Activated naive CD4-positive, alpha-beta T cell treated with anti-CD3 and anti-CD28 coated beads for 36 hours (primary cell): ENCODE data around the gene TMEM37. TPM values are rescaled to one million over a fixed set of nuclear protein-coding genes. Genes with fewer than 3 reads are reported as not detected.

Experiments
- CTCF ChIA-PET: fragments of 350-600 bp; sonication (Branson Sonifier 250); formaldehyde crosslinking; loops from one replicate; lab custom pipeline; 2021; ENCODE audit warnings: antibody characterized with exemption; lab: Charles Lee
- DNase-seq: peaks from one replicate; pipeline ENCODE4 v3.0.0-alpha.2; 2020
- H3K27ac Mint-ChIP-seq: one replicate; pipeline ENCODE4 v1.8.0; 2021; ENCODE audit warnings: mild to moderate bottlenecking, mixed read lengths
- H3K27me3 Mint-ChIP-seq: one replicate; pipeline ENCODE4 v1.8.0; 2021; ENCODE audit warnings: low read depth, mixed read lengths
- H3K36me3 Mint-ChIP-seq: one replicate; pipeline ENCODE4 v1.8.0; 2021; ENCODE audit warnings: low read depth, mixed read lengths
- H3K4me1 Mint-ChIP-seq: one replicate; pipeline ENCODE4 v1.8.0; 2021; ENCODE audit warnings: low read depth, mixed read lengths
- H3K4me3 Mint-ChIP-seq: one replicate; pipeline ENCODE4 v1.8.0; 2021; ENCODE audit warnings: mild to moderate bottlenecking, moderate library complexity, mixed read lengths
- H3K9me3 Mint-ChIP-seq: one replicate; pipeline ENCODE4 v1.8.0; 2021; ENCODE audit warnings: mixed read lengths
- intact Hi-C: fragments of 100-400 bp; cut with micrococcal nuclease; formaldehyde crosslinking; loops from one replicate; pipeline ENCODE4 v1.15.1; 2023
- total RNA-seq, 2 experiments: library from RNA; stranded (reverse); gene quantifications; one replicate each; pipeline ENCODE4 v1.2.3, GENCODE V29; 2021

Gene TMEM37
- total RNA-seq, 2 experiments from 2014 or later = not detected

- Mint-ChIP-seq H3K4me3 (no peak overlapping the region), H3K4me1 (peaks cover 3% of the 10 kb centered on the region), H3K36me3 (no peaks in the 10 kb centered on the region)
Measured at GRCh38 chr2:119429225-119429981, 2.3 kb upstream of the TMEM37 start.

DNA sequence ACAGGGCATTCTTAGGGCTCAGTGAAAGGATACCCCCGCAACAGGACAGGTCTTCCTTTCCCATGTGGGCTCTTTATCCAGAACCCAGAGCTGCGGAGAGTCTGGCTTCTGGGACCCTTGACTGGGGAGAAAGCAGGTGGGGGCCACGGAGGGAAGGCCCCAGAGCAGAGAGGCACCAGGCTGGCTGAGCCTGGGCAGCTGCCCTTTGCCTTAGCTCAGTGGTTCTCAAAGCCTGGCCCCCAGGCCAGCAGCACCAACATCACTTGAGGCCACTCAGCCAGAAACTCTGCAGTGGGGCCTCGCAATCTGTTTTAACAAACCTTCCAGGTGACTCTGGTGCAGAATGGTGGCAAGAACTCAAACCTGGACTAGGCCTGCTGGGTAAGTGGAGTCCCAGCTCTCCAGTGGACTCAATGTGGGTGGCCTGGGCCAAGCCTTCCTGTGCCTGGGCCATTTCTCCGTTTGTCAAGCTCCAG is 1.6 kb upstream of the TMEM37 start:
- CTCF ChIA-PET = no interaction called here
- no peaks in the 10 kb centered on the region for H3K36me3 Mint-ChIP-seq
- peaks cover 3% of the 10 kb centered on the region for H3K4me1 Mint-ChIP-seq
- H3K9me3 Mint-ChIP-seq = no peaks in the 10 kb centered on the region
- intact Hi-C loops = no loop called here
- DNase-seq = no peak
- no peak overlapping the region for H3K27ac Mint-ChIP-seq
- no peak overlapping the region for H3K4me3 Mint-ChIP-seq
- peaks cover 67% of the 10 kb centered on the region for H3K27me3 Mint-ChIP-seq

More at GRCh38 chr2:119429225-119429981, 2.3 kb upstream of the TMEM37 start:
- no peak for DNase-seq
- CTCF ChIA-PET = no interaction called here
- Mint-ChIP-seq H3K27ac (no peak overlapping the region), H3K9me3 (no peaks in the 10 kb centered on the region), H3K27me3 (peaks cover 66% of the 10 kb centered on the region)
- intact Hi-C loops = no loop called here

DNA sequence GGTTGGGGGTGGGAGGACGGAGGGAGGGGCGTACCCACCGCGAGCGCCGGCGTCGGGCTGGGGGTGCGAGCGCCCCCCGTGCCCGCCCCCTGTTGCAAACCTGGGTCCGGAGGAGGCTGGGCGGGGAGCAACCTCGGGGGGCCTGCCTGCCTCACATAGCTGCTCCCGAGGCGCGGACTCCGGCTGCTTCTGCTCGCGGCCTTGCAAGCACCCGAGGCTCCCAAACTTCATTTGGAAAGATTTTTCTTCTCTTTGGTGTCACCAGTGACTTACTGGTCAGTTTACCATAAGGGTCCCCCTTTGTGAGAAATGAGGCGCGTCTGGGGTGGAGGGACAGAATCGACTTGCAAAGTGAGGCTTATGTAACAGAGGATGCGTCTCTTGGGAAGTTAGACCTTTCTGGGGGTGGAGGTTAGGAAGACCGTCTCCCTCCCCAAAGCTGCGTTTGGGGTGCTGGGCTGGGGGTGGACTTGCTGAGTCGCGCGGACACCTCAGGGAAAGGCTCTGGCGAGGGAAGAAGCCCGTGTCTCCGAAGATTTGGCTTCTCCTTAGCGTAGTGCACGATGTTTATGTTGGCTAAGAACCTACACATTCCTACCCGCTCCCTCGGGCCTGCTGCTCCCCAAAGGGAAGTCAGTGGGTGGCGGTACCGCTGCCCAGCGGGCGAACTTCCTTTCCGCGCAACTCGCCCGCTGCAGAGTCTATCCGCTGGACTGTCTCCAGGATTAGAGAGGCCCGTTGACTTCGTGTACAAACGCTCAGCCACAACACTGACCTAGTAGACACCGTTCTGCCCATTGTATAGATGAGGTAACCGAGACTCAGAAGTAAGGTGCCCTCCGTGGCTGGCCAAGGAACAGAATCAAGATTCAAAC is 559 bp downstream of the TMEM37 start:
- no peaks in the 10 kb centered on the region for H3K9me3 Mint-ChIP-seq
- CTCF ChIA-PET = no interaction called here
- H3K27me3 Mint-ChIP-seq = peaks cover 62% of the 10 kb centered on the region
- DNase-seq = no peak
- no peaks in the 10 kb centered on the region for H3K36me3 Mint-ChIP-seq
- intact Hi-C loops = no loop called here
- peak overlapping the region; percentile 22 for H3K4me3 Mint-ChIP-seq
- peaks cover 3% of the 10 kb centered on the region for H3K4me1 Mint-ChIP-seq
- no peak overlapping the region for H3K27ac Mint-ChIP-seq

DNA sequence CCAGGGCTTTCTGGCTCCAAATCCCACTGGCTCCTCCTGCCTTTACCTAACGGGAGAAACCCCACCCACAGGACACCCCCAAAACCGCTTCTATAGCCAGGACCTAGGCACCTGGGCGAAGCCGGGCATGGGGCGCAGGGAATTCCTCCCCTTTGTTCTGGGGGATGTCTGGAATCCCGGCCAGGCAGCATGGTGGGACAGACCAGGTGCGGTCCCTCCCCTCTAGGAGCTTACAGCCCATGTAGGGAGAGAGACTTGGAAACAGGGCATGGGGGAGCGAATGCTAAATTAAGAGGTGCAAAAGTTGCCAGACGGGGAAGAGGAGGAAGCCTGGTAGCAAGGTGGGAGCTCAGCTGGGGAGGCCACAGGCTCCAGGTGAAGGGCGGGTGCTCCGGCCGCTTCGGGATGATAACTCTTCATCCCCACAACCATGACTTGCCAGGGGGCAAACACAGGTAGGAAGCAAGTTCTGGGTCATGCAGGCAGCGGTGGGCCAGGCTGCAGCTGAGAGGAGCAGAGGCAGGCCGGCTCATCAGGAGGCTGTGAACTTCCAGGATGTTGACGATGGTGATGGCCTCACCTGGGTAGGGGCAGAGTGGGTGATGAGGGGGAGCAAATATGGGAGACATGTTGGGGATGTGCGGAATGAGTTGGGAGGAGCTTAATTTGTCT is 1.3 kb downstream of the TMEM37 start:
- no peaks in the 10 kb centered on the region for H3K9me3 Mint-ChIP-seq
- H3K4me1 Mint-ChIP-seq = peaks cover 3% of the 10 kb centered on the region
- intact Hi-C loops = no loop called here
- no peaks in the 10 kb centered on the region for H3K36me3 Mint-ChIP-seq
- H3K4me3 Mint-ChIP-seq = no peak overlapping the region
- DNase-seq = no peak
- CTCF ChIA-PET = no interaction called here
- peaks cover 54% of the 10 kb centered on the region for H3K27me3 Mint-ChIP-seq
- no peak overlapping the region for H3K27ac Mint-ChIP-seq

DNA sequence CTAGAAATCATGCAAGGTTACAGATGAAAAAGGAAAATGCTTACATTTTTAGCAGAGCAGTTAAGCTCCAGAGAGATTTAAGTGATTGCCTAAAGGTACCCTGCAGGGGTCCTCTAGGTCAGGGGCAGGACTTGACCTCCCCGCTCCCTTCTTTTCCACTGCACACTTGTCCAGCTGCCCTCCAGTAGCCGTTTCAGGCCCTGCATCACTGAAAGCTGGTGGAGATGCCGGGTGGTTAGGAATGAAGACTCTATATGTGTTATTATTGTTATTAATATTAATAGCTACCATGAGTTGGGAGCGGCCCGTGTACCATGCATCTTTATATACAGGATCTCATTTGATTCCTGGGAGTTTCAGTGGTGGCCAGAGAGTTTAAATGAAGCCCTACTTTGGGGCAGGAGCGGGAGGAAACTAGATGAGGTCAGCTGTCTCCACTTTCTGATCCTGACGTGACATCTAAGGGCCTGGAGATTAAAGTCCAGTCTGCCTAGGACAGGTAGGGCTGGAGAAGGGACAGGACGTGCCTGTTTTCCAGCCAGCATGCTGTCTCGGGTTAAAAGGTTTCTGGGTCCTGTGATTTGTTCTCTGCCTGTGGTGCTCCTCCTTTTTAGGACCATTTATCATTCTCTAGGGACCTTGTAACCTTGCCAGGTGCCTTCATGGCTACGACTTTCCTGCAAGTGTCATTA is 2.1 kb downstream of the TMEM37 start:
- Mint-ChIP-seq H3K36me3 (no peaks in the 10 kb centered on the region), H3K27me3 (peaks cover 51% of the 10 kb centered on the region), H3K4me1 (peaks cover 3% of the 10 kb centered on the region), H3K9me3 (no peaks in the 10 kb centered on the region), H3K4me3 (no peak overlapping the region), H3K27ac (no peak overlapping the region)
- CTCF ChIA-PET = no interaction called here
- DNase-seq = no peak
- intact Hi-C loops = no loop called here

GRCh38 chr2:119434664-119435063 is 3.0 kb downstream of the TMEM37 start:
- intact Hi-C loops = no loop called here
- DNase-seq = no peak
- Mint-ChIP-seq H3K27me3 (peaks cover 43% of the 10 kb centered on the region), H3K9me3 (no peaks in the 10 kb centered on the region), H3K4me1 (peaks cover 3% of the 10 kb centered on the region), H3K4me3 (no peak overlapping the region), H3K36me3 (no peaks in the 10 kb centered on the region), H3K27ac (no peak overlapping the region)
- CTCF ChIA-PET = interaction anchor here (0.6 kb wide), 1 partner anchor 877 kb away, joined by 3 read pairs; no protein-coding TSS in a partner anchor

DNA sequence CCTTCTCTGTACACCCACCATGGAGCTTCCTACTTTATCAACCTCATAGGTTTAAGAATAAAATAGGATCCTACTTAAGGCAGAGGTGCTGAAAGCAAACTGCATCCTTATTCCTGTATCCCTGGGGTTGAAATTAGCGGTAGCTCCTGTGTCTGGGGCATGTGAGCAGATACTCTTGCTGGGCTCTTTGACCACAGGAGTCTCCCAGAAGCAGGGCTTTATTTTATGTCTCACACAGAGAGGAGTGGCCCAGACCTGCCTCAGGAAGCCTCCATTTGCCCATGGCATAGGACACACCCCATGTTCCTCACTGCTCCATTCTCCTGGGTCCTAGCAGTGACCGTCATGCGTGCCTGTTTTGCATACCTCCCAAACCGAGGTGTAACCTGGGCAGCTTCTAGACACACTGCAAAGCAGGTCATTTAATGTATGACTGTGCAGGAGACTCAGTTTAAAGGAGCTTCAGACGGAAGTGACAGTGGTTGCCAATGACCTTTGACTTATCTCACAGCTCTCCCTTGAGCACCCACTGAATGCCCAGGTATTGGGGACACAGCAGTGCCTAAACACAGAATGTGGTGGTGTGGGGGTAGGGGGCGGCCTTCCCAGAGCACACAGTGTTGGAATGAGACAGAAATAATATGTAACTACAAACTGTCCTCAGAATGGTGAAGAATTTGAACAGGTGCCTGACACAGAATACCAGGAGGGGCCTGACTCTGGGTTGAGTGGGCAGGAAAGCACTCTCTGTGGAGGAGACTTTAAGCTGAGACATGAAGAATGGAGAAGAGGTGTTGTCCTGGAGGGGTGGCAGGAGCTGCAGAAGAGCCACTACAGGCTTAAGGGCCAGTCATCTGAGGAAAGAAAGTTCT is 3.7 kb downstream of the TMEM37 start:
- CTCF ChIA-PET = interaction anchor here (0.6 kb wide), 1 partner anchor 876 kb away, joined by 3 read pairs; no protein-coding TSS in a partner anchor
- H3K4me1 Mint-ChIP-seq = peaks cover 3% of the 10 kb centered on the region
- intact Hi-C loops = no loop called here
- no peaks in the 10 kb centered on the region for H3K36me3 Mint-ChIP-seq
- H3K9me3 Mint-ChIP-seq = no peaks in the 10 kb centered on the region
- no peak overlapping the region for H3K27ac Mint-ChIP-seq
- no peak overlapping the region for H3K4me3 Mint-ChIP-seq
- no peak for DNase-seq
- H3K27me3 Mint-ChIP-seq = peaks cover 40% of the 10 kb centered on the region

DNA sequence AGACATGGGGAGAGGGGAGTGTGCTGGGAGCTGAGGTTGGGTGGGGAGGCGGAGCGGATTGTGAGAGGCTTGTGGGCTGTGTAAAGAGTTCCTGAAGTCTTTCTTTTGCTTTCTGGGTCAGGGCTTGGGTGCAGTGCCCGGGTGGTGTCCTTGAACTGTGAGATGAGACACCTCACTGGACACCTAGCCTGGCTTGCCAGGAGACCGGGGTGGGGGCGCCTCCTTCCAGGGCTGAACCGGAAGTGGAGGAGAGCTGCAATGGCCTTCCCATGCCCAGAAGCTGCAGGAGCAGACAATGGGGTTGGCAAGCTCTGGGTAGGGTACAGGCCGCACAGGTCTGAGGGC is 4.3 kb downstream of the TMEM37 start:
- intact Hi-C loops = no loop called here
- Mint-ChIP-seq H3K4me1 (peaks cover 3% of the 10 kb centered on the region), H3K36me3 (no peaks in the 10 kb centered on the region), H3K27me3 (peaks cover 34% of the 10 kb centered on the region), H3K9me3 (no peaks in the 10 kb centered on the region), H3K27ac (no peak overlapping the region), H3K4me3 (no peak overlapping the region)
- DNase-seq = no peak
- CTCF ChIA-PET = no interaction called here

DNA sequence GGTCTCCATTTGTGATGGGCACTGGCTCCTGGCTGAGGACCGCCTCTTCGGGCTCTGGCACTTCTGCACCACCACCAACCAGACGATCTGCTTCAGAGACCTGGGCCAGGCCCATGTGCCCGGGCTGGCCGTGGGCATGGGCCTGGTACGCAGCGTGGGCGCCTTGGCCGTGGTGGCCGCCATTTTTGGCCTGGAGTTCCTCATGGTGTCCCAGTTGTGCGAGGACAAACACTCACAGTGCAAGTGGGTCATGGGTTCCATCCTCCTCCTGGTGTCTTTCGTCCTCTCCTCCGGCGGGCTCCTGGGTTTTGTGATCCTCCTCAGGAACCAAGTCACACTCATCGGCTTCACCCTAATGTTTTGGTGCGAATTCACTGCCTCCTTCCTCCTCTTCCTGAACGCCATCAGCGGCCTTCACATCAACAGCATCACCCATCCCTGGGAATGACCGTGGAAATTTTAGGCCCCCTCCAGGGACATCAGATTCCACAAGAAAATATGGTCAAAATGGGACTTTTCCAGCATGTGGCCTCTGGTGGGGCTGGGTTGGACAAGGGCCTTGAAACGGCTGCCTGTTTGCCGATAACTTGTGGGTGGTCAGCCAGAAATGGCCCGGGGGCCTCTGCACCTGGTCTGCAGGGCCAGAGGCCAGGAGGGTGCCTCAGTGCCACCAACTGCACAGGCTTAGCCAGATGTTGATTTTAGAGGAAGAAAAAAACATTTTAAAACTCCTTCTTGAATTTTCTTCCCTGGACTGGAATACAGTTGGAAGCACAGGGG is 5.5 kb downstream of the TMEM37 start:
- Mint-ChIP-seq H3K4me1 (peaks cover 1% of the 10 kb centered on the region), H3K27ac (no peak overlapping the region), H3K9me3 (no peaks in the 10 kb centered on the region), H3K4me3 (no peak overlapping the region), H3K27me3 (peaks cover 28% of the 10 kb centered on the region), H3K36me3 (no peaks in the 10 kb centered on the region)
- intact Hi-C loops = no loop called here
- CTCF ChIA-PET = no interaction called here
- no peak for DNase-seq

DNA sequence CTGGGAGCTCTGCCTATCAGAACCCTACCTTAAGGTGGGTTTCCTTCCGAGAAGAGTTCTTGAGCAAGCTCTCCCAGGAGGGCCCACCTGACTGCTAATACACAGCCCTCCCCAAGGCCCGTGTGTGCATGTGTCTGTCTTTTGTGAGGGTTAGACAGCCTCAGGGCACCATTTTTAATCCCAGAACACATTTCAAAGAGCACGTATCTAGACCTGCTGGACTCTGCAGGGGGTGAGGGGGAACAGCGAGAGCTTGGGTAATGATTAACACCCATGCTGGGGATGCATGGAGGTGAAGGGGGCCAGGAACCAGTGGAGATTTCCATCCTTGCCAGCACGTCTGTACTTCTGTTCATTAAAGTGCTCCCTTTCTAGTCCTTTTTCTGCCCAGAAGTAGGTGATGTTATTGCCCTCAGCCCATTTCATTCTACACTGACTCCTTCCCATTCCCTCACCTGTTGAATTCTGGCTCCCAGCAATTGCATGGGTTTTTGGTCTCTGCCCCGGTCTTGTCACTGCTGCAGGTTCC is 6.5 kb downstream of the TMEM37 start:
- H3K36me3 Mint-ChIP-seq = no peaks in the 10 kb centered on the region
- H3K4me3 Mint-ChIP-seq = no peak overlapping the region
- peaks cover 19% of the 10 kb centered on the region for H3K27me3 Mint-ChIP-seq
- H3K4me1 Mint-ChIP-seq = no peaks in the 10 kb centered on the region
- H3K9me3 Mint-ChIP-seq = no peaks in the 10 kb centered on the region
- no peak for DNase-seq
- intact Hi-C loops = no loop called here
- CTCF ChIA-PET = no interaction called here
- no peak overlapping the region for H3K27ac Mint-ChIP-seq
